H1 (cell line): ENCODE measurements around the gene PXDC1. TPM values are rescaled to one million over a fixed set of nuclear protein-coding genes. Genes with fewer than 3 reads are reported as not detected.

ENCODE experiments used
- CTCF ChIA-PET: fragments of 300-600 bp; sonication (Branson Sonifier 250); formaldehyde crosslinking; loops from one replicate; lab custom pipeline; 2021; ENCODE audit not compliant: partially characterized antibody; lab: Charles Lee
- POLR2A ChIA-PET: fragments of 300-600 bp; sonication (Branson Sonifier 250); formaldehyde crosslinking; loops from one replicate; lab custom pipeline; 2021; ENCODE audit warnings: inconsistent platforms; ENCODE audit not compliant: partially characterized antibody; lab: Charles Lee
- DNase-seq, 2 experiments: peaks; one replicate each; pipeline versions ENCODE4 v3.0.0 to v3.0.0-alpha.2; 2010 to 2022; ENCODE audit warnings: low spot score in 2 of 2, low read depth in 1 of 2, mixed read lengths in 1 of 2
- FAIRE-seq: peaks from 2 replicates; lab custom pipeline; 2011; peaks lifted over from hg19 to GRCh38; lab: Jason Lieb, UNC
- H2AFZ ChIP-seq: 2 replicates; pipeline ENCODE4 v1.8.1; 2012; ENCODE audit warnings: low read length, inconsistent platforms
- H2AK5ac ChIP-seq: 2 replicates; pipeline ENCODE4 v1.6.1; 2013; ENCODE audit warnings: low read depth, low read length
- H2BK120ac ChIP-seq: replicated peaks from 2 replicates; pipeline ENCODE3; 2013; ENCODE audit warnings: low read depth, low read length, inconsistent platforms
- H2BK12ac ChIP-seq: 2 replicates; pipeline ENCODE4 v1.6.1; 2013; ENCODE audit warnings: low read depth, low read length
- H2BK15ac ChIP-seq: 2 replicates; pipeline ENCODE4 v1.6.1; 2013; ENCODE audit warnings: low read length
- H2BK20ac ChIP-seq: 2 replicates; pipeline ENCODE4 v1.6.1; 2013; ENCODE audit warnings: low read length
- H2BK5ac ChIP-seq: 2 replicates; pipeline ENCODE4 v1.6.1; 2013; ENCODE audit warnings: low read depth, low read length
- H3K14ac ChIP-seq: 2 replicates; pipeline ENCODE4 v1.6.1; 2013; ENCODE audit warnings: inconsistent platforms; ENCODE audit not compliant: insufficient read length
- H3K18ac ChIP-seq: 2 replicates; pipeline ENCODE4 v1.6.1; 2013; ENCODE audit warnings: low read length; ENCODE audit errors: extremely low read depth
- H3K23ac ChIP-seq: 2 replicates; pipeline ENCODE4 v1.6.1; 2013; ENCODE audit warnings: inconsistent platforms; ENCODE audit not compliant: insufficient read length
- H3K23me2 ChIP-seq: 2 replicates; pipeline ENCODE4 v1.6.1; 2013; ENCODE audit warnings: low read depth, low read length
- H3K27ac ChIP-seq: 2 replicates; pipeline ENCODE4 v1.6.1; 2011; ENCODE audit warnings: low read depth, low read length, inconsistent platforms
- H3K27me3 ChIP-seq, 4 experiments: replicated peaks in 1 of 4; 1 replicate in 1 of 4; 2 replicates in 3 of 4; pipeline versions ENCODE4 v1.6.1 to v1.8.1; 2011 to 2013; ENCODE audit warnings: low read length in 3 of 4, mild to moderate bottlenecking in 3 of 4, inconsistent platforms in 2 of 4, mixed read lengths in 2 of 4, moderate library complexity in 1 of 4; ENCODE audit not compliant: control insufficient read depth in 3 of 4, insufficient read depth in 3 of 4; ENCODE audit errors: extremely low read depth in 1 of 4
- H3K36me3 ChIP-seq, 4 experiments: 2 replicates each; pipeline versions ENCODE4 v1.6.1 to v1.8.1; 2011 to 2013; ENCODE audit warnings: mild to moderate bottlenecking in 4 of 4, low read length in 3 of 4, moderate library complexity in 2 of 4, control low read depth in 1 of 4, inconsistent platforms in 1 of 4; ENCODE audit not compliant: insufficient read depth in 4 of 4, control insufficient read depth in 2 of 4
- H3K4ac ChIP-seq: replicated peaks from 2 replicates; pipeline ENCODE3; 2013; ENCODE audit warnings: low read length, low read depth, mixed read lengths, inconsistent platforms; ENCODE audit not compliant: insufficient read length
- H3K4me1 ChIP-seq, 4 experiments: replicated peaks in 1 of 4; 1 replicate in 1 of 4; 2 replicates in 3 of 4; pipeline versions ENCODE4 v1.6.1 to v1.8.1; 2011 to 2013; ENCODE audit warnings: low read length in 3 of 4, inconsistent platforms in 2 of 4, mixed read lengths in 1 of 4; ENCODE audit not compliant: insufficient read depth in 4 of 4, control insufficient read depth in 3 of 4
- H3K4me2 ChIP-seq, 2 experiments: 2 replicates each; pipeline versions ENCODE4 v1.6.1 to v1.8.1; 2011 to 2013; ENCODE audit warnings: low read depth in 2 of 2, low read length in 2 of 2, control low read depth in 1 of 2, inconsistent platforms in 1 of 2, mild to moderate bottlenecking in 1 of 2; ENCODE audit not compliant: insufficient read depth in 1 of 2
- H3K4me3 ChIP-seq, 4 experiments: fragments of 200-600, 300-600 bp in 1 of 4; sonication (generic), shearing (Covaris generic), sonication (Bioruptor Twin) in 1 of 4; 2 replicates each; pipeline versions ENCODE4 v1.5.1 to v1.8.1; 2011 to 2016; ENCODE audit warnings: low read length in 4 of 4, low read depth in 3 of 4, control low read depth in 2 of 4, inconsistent platforms in 2 of 4, mild to moderate bottlenecking in 2 of 4, mixed read lengths in 1 of 4, moderate library complexity in 1 of 4; ENCODE audit not compliant: insufficient read depth in 2 of 4; ENCODE audit errors: extremely low read depth in 1 of 4
- H3K56ac ChIP-seq: replicated peaks from 2 replicates; pipeline ENCODE3; 2013; ENCODE audit warnings: low read depth, mild to moderate bottlenecking, mixed read lengths, low read length, inconsistent platforms; ENCODE audit not compliant: insufficient read length
- H3K79me1 ChIP-seq: 2 replicates; pipeline ENCODE4 v1.6.1; 2013; ENCODE audit warnings: low read depth, low read length, control low read depth
- H3K79me2 ChIP-seq, 2 experiments: 2 replicates each; pipeline versions ENCODE4 v1.6.1 to v1.8.1; 2012 to 2013; ENCODE audit warnings: low read length in 2 of 2, mild to moderate bottlenecking in 2 of 2, inconsistent platforms in 1 of 2; ENCODE audit not compliant: insufficient read depth in 2 of 2, control insufficient read depth in 1 of 2
- H3K9ac ChIP-seq, 4 experiments: replicated peaks in 1 of 4; 1 replicate in 1 of 4; 2 replicates in 3 of 4; pipeline versions ENCODE4 v1.6.1 to v1.8.1; 2011 to 2013; ENCODE audit warnings: low read depth in 3 of 4, low read length in 3 of 4, control low read depth in 2 of 4, mild to moderate bottlenecking in 2 of 4, moderate library complexity in 2 of 4, inconsistent platforms in 1 of 4; ENCODE audit errors: extremely low read depth in 1 of 4
- H3K9me3 ChIP-seq, 2 experiments: 2 replicates each; pipeline versions ENCODE4 v1.6.1 to v1.8.1; 2012 to 2013; ENCODE audit warnings: mild to moderate bottlenecking in 2 of 2, moderate library complexity in 2 of 2, control low read depth in 1 of 2, inconsistent platforms in 1 of 2, low read depth in 1 of 2, low read length in 1 of 2, mixed read lengths in 1 of 2; ENCODE audit not compliant: insufficient read depth in 2 of 2
- H4K20me1 ChIP-seq, 2 experiments: replicated peaks in 1 of 2; 2 replicates each; pipeline versions ENCODE3 to v1.8.1; 2011 to 2013; ENCODE audit warnings: inconsistent platforms in 2 of 2, low read length in 2 of 2, mild to moderate bottlenecking in 1 of 2; ENCODE audit not compliant: insufficient read depth in 2 of 2, control insufficient read depth in 1 of 2
- H4K5ac ChIP-seq: 2 replicates; pipeline ENCODE4 v1.6.1; 2013; ENCODE audit warnings: low read length, low read depth, mixed read lengths, inconsistent platforms; ENCODE audit not compliant: insufficient read length
- H4K8ac ChIP-seq: 2 replicates; pipeline ENCODE4 v1.8.0; 2013; ENCODE audit warnings: mild to moderate bottlenecking, moderate library complexity, low read length, inconsistent platforms; ENCODE audit not compliant: insufficient read depth; ENCODE audit errors: extremely low read depth
- H4K91ac ChIP-seq: replicated peaks from 2 replicates; pipeline ENCODE3; 2013; ENCODE audit warnings: low read length, mixed read lengths, inconsistent platforms; ENCODE audit not compliant: insufficient read length
- ATF3 ChIP-seq: IDR thresholded peaks from 2 replicates; pipeline ENCODE4 v1.6.1; 2011; ENCODE audit warnings: low read depth, mild to moderate bottlenecking, low read length; ENCODE audit not compliant: insufficient read depth
- EP300 ChIP-seq, 2 experiments: IDR thresholded peaks; 1 replicate in 1 of 2; 2 replicates in 1 of 2; pipeline ENCODE4 v1.6.1; 2011 to 2012; ENCODE audit warnings: low read depth in 2 of 2, low read length in 2 of 2, mild to moderate bottlenecking in 2 of 2, borderline replicate concordance in 1 of 2, inconsistent platforms in 1 of 2, moderate library complexity in 1 of 2
- JUN ChIP-seq: IDR thresholded peaks from 2 replicates; pipeline ENCODE4 v1.6.1; 2011; ENCODE audit warnings: low read depth, mild to moderate bottlenecking, improper control_type of control experiment, low read length
- SAP30 ChIP-seq: fragments of 300-600 bp; sonication (generic); IDR thresholded peaks from 2 replicates; pipeline ENCODE4 v1.7.1; 2012; ENCODE audit warnings: low read length, moderate library complexity, mild to moderate bottlenecking, inconsistent platforms; ENCODE audit not compliant: insufficient read depth, insufficient replicate concordance
- ZNF274 ChIP-seq: IDR thresholded peaks from 2 replicates; pipeline ENCODE4 v1.7.0; 2012; ENCODE audit warnings: low read length, borderline replicate concordance; ENCODE audit errors: extremely low read depth
- WGBS, 2 experiments: shearing (Covaris generic) in 1 of 2; methylation state at CpG; one replicate each; pipeline versions ENCODE4 v1.1.6 to v1.1.7; 2013 to 2015; ENCODE audit warnings: low lambda C conversion rate in 2 of 2, mixed read lengths in 2 of 2, inconsistent platforms in 1 of 2, low coverage in 1 of 2, missing lambda C conversion rate in 1 of 2; ENCODE audit not compliant: insufficient replicate concordance in 2 of 2, insufficient coverage in 1 of 2, insufficient read length in 1 of 2; ENCODE audit errors: extremely low coverage in 1 of 2, missing lambda C conversion rate in 1 of 2; 5-methylcytosine and 5-hydroxymethylcytosine counted together
- polyA plus RNA-seq, 7 experiments: library from polyadenylated mRNA; depleted of rRNA in 3 of 7; stranded (reverse) in 5 of 7; unstranded in 2 of 7; fragments of >200 nt in 5 of 7; fragments of 200-250 nt in 2 of 7; gene quantifications; 1 replicate in 5 of 7; 2 replicates in 1 of 7; 4 replicates in 1 of 7; pipeline versions ENCODE4 v1.2.1 to v1.2.3, GENCODE V29; 2011 to 2013; ENCODE audit warnings: missing spikeins in 2 of 7, mixed read lengths in 2 of 7
- total RNA-seq: library from RNA; stranded (reverse); fragmentation: NEBNext Ultra II Directional; extraction: Animal tissue kit (Norgen Biotek cat#: 25700); gene quantifications from 2 replicates; pipeline ENCODE4 v1.2.1, GENCODE V29; 2021

PXDC1 gene
- total and polyA plus RNA-seq, 2 of the 8 experiments (the other 6 are each of a cell fraction or from before 2014, with no cell fraction given): 1.7 to 2.0 TPM

- Histone ChIP-seq H3K36me3 (no peaks in the 10 kb centered on the region), H2BK12ac (no peak overlapping the region), H3K18ac (no peak overlapping the region), H3K4me3 (no peak overlapping the region), H4K20me1 (no peaks in the 10 kb centered on the region), H2BK20ac (no peak overlapping the region), H3K27me3 (no peaks in the 10 kb centered on the region), H2AFZ (no peak overlapping the region), H3K79me2 (no peaks in the 10 kb centered on the region), H3K23me2 (no peaks in the 10 kb centered on the region), H3K4ac (no peak overlapping the region), H3K14ac (no peak overlapping the region), H3K27ac (no peak overlapping the region), H4K8ac (no peak overlapping the region), H3K4me1 (peaks cover 0 to 7% (median 3%) of the 10 kb centered on the region in 4 experiments; a peak in 3 of 7 replicates), H3K4me2 (no peak overlapping the region), H3K9me3 (no peaks in the 10 kb centered on the region), H3K23ac (no peak overlapping the region), H3K79me1 (no peaks in the 10 kb centered on the region), H2BK5ac (no peak overlapping the region), H2AK5ac (no peak overlapping the region), H3K9ac (no peak overlapping the region), H4K91ac (no peak overlapping the region), H3K56ac (no peak overlapping the region), H2BK120ac (no peak overlapping the region), H2BK15ac (no peak overlapping the region), H4K5ac (no peak overlapping the region)
- POLR2A ChIA-PET: interaction anchor here (0.9 kb wide), 1 partner anchor 36 kb away, joined by 5 read pairs; no protein-coding TSS in a partner anchor
- TF ChIP-seq SAP30 (no peak), EP300 (IDR thresholded peaks at IDR 0.05; ENCODE audit: borderline replicate concordance in 1 of 2, low read depth in 2 of 2, low read length in 2 of 2) (no peak), ATF3 (no peak), JUN (no peak), ZNF274 (no peak)
- FAIRE-seq (no peak), DNase-seq (no peak)
- 85% methylated on average over 8 of the region's 8 CpGs; no CpG with 5 or more reads in 1 of the 2 experiments for WGBS, 2 experiments
- CTCF ChIA-PET: interaction anchor here (1.3 to 2.6 kb wide), 2 partner anchors 37 to 58 kb away, joined by 3 to 9 read pairs; partner anchors contain the start of gene FAM50B
Observed at GRCh38 chr6:3791526-3792203, 40.2 kb upstream of the PXDC1 start.
